Mesothelial cell of epicardium (in vitro differentiated cells): ENCODE data around the gene MAP4. TPM values are rescaled to one million over a fixed set of nuclear protein-coding genes. Genes with fewer than 3 reads are reported as not detected.

ENCODE experiments used
- DNase-seq, 2 experiments: peaks; one replicate each; pipeline ENCODE4 v3.0.0; 2021; ENCODE audit warnings: low spot score in 2 of 2; ENCODE audit not compliant: unreplicated experiment in 2 of 2
- H3K27ac Mint-ChIP-seq: 2 replicates; pipeline ENCODE4 v1.8.0; 2021; ENCODE audit warnings: mixed read lengths
- H3K27me3 Mint-ChIP-seq: 2 replicates; pipeline ENCODE4 v1.8.0; 2021; ENCODE audit warnings: low read depth, mixed read lengths
- H3K36me3 Mint-ChIP-seq: 2 replicates; pipeline ENCODE4 v1.8.0; 2021; ENCODE audit warnings: mixed read lengths
- H3K4me1 Mint-ChIP-seq: 2 replicates; pipeline ENCODE4 v1.8.0; 2021; ENCODE audit warnings: mixed read lengths
- H3K4me3 Mint-ChIP-seq: 2 replicates; pipeline ENCODE4 v1.8.0; 2021; ENCODE audit warnings: mild to moderate bottlenecking, moderate library complexity, mixed read lengths
- H3K9me3 Mint-ChIP-seq: 2 replicates; pipeline ENCODE4 v1.8.0; 2021; ENCODE audit warnings: mixed read lengths
- CTCF ChIP-seq: fragments of 200-600 bp; sonication (generic); IDR thresholded peaks from one replicate; pipeline ENCODE4 v1.5.0; 2021; ENCODE audit warnings: antibody characterized with exemption; ENCODE audit not compliant: unreplicated experiment
- total RNA-seq: library from RNA; stranded (reverse); gene quantifications from 3 replicates; pipeline ENCODE4 v1.2.1, GENCODE V29; 2021

MAP4 gene
- total RNA-seq, 1 donor from 2014 or later = 153 TPM

GRCh38 chr3:47847801-47848518 lies 168.3 kb downstream of the MAP4 start:
- Mint-ChIP-seq H3K4me1 (peaks cover 8% of the 10 kb centered on the region), H3K36me3 (peaks cover 10% of the 10 kb centered on the region), H3K4me3 (no peak overlapping the region), H3K9me3 (no peaks in the 10 kb centered on the region), H3K27me3 (no peaks in the 10 kb centered on the region), H3K27ac (no peak overlapping the region)
- DNase-seq = no peak
- no peak for TF ChIP-seq CTCF

GRCh38 chr3:47847260-47847659 lies 169.0 kb downstream of the MAP4 start:
- Mint-ChIP-seq H3K4me3 (no peak overlapping the region), H3K27me3 (no peaks in the 10 kb centered on the region), H3K27ac (no peak overlapping the region), H3K9me3 (no peaks in the 10 kb centered on the region), H3K4me1 (peaks cover 8% of the 10 kb centered on the region), H3K36me3 (peaks cover 10% of the 10 kb centered on the region)
- no peak for DNase-seq
- no peak for TF ChIP-seq CTCF

- H3K36me3 Mint-ChIP-seq = peaks cover 14% of the 10 kb centered on the region
These were observed 169.4 kb downstream of the MAP4 start for GRCh38 chr3:47846880-47847248.

GRCh38 chr3:47846186-47846879 lies 169.9 kb downstream of the MAP4 start:
- H3K27ac Mint-ChIP-seq = no peak overlapping the region
- H3K4me1 Mint-ChIP-seq = peaks cover 10% of the 10 kb centered on the region
- H3K27me3 Mint-ChIP-seq = no peaks in the 10 kb centered on the region
- TF ChIP-seq CTCF = no peak
- peaks cover 19% of the 10 kb centered on the region for H3K36me3 Mint-ChIP-seq
- H3K9me3 Mint-ChIP-seq = no peaks in the 10 kb centered on the region
- no peak for DNase-seq
- H3K4me3 Mint-ChIP-seq = no peak overlapping the region

More at GRCh38 chr3:47846880-47847248, 169.4 kb downstream of the MAP4 start:
- H3K4me3 Mint-ChIP-seq = no peak overlapping the region
- H3K4me1 Mint-ChIP-seq = peaks cover 10% of the 10 kb centered on the region
- H3K27ac Mint-ChIP-seq = no peak overlapping the region
- DNase-seq = no peak
- no peaks in the 10 kb centered on the region for H3K9me3 Mint-ChIP-seq
- no peak for TF ChIP-seq CTCF
- H3K27me3 Mint-ChIP-seq = no peaks in the 10 kb centered on the region

- no peak for TF ChIP-seq CTCF
- peaks cover 10% of the 10 kb centered on the region for H3K4me1 Mint-ChIP-seq
- peaks cover 31% of the 10 kb centered on the region for H3K36me3 Mint-ChIP-seq
- no peak overlapping the region for H3K27ac Mint-ChIP-seq
- H3K4me3 Mint-ChIP-seq = no peak overlapping the region
- no peaks in the 10 kb centered on the region for H3K27me3 Mint-ChIP-seq
- H3K9me3 Mint-ChIP-seq = no peaks in the 10 kb centered on the region
- DNase-seq = no peak
These were observed 174.3 kb downstream of the MAP4 start for GRCh38 chr3:47841786-47842349.
